ENCODE data around the gene ZIM2.

DNA sequence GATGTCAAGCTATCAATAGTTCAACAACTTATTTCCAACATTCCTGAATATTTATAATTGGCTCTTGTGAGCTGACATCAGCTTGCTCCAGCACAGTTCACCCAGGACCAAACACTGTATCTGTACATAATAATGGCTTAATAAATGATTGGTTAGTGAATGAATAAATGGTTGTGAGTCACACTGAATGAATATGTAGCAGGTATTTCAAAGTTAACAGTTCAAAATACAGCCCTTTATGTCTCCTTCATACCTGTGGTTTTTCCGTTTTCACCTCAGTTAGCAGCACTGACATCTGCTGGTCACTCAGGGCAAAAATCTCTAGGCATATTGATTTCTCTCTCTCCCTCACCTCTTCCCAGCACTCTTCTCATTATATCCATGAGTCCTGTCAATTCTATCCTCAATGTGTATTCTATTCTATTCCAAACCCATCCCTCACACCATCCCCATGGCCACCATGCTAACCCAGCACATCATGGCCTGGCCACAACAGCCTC is 76.3 kb downstream of the ZIM2 start:
- TF ChIP-seq CREB1 (CRISPR knock-in tag; IDR thresholded peaks at IDR 0.05; ENCODE audit: low read depth), result no peak
- no peak for TF ChIP-seq CTCF (conservative IDR thresholded peaks at IDR 0.05; ENCODE audit: low read depth in 2 of 2)
- TF ChIP-seq EZH2phosphoT487 (IDR thresholded peaks at IDR 0.05; ENCODE audit: unreplicated experiment), result no peak
- TF ChIP-seq POLR2AphosphoS5 (IDR thresholded peaks at IDR 0.05; ENCODE audit: low read depth), result no peak
- no peak for TF ChIP-seq EZH2 (IDR thresholded peaks at IDR 0.05; ENCODE audit: low read depth, unreplicated experiment)
- TF ChIP-seq STAT1 (IDR thresholded peaks at IDR 0.05; ENCODE audit: unreplicated experiment), result no peak
- TF ChIP-seq NANOG (IDR thresholded peaks at IDR 0.05; ENCODE audit: borderline replicate concordance), result no peak
- TF ChIP-seq JUNB (IDR thresholded peaks at IDR 0.05; ENCODE audit: unreplicated experiment), result no peak
- TF ChIP-seq, protein P1, sequence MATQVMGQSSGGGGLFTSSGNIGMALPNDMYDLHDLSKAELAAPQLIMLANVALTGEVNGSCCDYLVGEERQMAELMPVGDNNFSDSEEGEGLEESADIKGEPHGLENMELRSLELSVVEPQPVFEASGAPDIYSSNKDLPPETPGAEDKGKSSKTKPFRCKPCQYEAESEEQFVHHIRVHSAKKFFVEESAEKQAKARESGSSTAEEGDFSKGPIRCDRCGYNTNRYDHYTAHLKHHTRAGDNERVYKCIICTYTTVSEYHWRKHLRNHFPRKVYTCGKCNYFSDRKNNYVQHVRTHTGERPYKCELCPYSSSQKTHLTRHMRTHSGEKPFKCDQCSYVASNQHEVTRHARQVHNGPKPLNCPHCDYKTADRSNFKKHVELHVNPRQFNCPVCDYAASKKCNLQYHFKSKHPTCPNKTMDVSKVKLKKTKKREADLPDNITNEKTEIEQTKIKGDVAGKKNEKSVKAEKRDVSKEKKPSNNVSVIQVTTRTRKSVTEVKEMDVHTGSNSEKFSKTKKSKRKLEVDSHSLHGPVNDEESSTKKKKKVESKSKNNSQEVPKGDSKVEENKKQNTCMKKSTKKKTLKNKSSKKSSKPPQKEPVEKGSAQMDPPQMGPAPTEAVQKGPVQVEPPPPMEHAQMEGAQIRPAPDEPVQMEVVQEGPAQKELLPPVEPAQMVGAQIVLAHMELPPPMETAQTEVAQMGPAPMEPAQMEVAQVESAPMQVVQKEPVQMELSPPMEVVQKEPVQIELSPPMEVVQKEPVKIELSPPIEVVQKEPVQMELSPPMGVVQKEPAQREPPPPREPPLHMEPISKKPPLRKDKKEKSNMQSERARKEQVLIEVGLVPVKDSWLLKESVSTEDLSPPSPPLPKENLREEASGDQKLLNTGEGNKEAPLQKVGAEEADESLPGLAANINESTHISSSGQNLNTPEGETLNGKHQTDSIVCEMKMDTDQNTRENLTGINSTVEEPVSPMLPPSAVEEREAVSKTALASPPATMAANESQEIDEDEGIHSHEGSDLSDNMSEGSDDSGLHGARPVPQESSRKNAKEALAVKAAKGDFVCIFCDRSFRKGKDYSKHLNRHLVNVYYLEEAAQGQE (IDR thresholded peaks at IDR 0.05; ENCODE audit: unreplicated experiment), result no peak
- TF ChIP-seq ZNF114 (CRISPR knock-in tag; IDR thresholded peaks at IDR 0.05), result no peak
- TF ChIP-seq ZNF331 (CRISPR knock-in tag; IDR thresholded peaks at IDR 0.05; ENCODE audit: low read depth), result no peak
- TF ChIP-seq, protein P2, sequence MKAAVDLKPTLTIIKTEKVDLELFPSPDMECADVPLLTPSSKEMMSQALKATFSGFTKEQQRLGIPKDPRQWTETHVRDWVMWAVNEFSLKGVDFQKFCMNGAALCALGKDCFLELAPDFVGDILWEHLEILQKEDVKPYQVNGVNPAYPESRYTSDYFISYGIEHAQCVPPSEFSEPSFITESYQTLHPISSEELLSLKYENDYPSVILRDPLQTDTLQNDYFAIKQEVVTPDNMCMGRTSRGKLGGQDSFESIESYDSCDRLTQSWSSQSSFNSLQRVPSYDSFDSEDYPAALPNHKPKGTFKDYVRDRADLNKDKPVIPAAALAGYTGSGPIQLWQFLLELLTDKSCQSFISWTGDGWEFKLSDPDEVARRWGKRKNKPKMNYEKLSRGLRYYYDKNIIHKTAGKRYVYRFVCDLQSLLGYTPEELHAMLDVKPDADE (IDR thresholded peaks at IDR 0.05), result no peak
